ENCODE data around the gene REV3L.

The REV3L gene

DNA sequence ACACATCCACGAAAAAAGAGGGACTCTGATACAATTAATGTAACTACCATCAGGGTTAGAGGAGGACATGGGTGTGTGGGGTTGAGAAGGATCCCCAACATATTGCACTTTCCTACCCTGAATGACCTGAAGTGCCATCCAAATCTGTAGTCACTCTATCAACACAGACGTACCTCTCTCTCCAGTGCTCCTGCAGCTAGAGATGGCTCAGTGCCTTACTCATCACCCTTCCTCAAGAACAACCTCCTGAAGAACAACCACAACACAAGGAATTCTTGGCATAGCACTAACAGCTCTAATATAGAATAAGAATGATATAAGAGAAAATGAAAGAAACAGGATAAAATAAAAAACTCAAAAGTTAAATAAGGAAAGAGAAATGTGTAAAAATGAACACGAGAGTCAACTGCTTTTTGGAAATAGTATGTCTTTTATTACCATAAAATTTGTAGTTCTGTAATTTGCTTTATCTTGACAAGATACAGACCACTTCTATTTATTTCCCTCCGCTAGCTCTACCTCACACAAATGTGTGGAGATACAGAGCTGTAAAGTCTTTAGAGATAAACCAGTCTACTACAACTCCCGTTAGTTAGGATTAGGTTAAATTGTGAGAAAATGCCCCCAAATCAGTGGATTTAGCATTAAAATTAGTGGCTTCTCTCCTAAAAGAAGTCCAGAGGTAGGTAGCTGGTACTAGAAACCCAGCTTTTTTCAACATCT is 63.9 kb downstream of the REV3L start:
- WGBS: 88% methylated on average over 3 of the region's 5 CpGs
- Histone ChIP-seq H3K9ac (ENCODE audit: low read depth, low read length) (no peak overlapping the region), H3K9me3 (ENCODE audit: insufficient read depth, low read depth, low read length) (no peaks in the 10 kb centered on the region), H3K27ac (ENCODE audit: low read depth, low read length) (no peak overlapping the region), H3K4me3 (ENCODE audit: low read length) (no peak overlapping the region), H3K4me1 (ENCODE audit: insufficient read depth, low read length) (no peaks in the 10 kb centered on the region), H3K27me3 (ENCODE audit: insufficient read depth, low read length) (no peaks in the 10 kb centered on the region), H3K36me3 (ENCODE audit: insufficient read depth, low read length) (no peaks in the 10 kb centered on the region)

DNA sequence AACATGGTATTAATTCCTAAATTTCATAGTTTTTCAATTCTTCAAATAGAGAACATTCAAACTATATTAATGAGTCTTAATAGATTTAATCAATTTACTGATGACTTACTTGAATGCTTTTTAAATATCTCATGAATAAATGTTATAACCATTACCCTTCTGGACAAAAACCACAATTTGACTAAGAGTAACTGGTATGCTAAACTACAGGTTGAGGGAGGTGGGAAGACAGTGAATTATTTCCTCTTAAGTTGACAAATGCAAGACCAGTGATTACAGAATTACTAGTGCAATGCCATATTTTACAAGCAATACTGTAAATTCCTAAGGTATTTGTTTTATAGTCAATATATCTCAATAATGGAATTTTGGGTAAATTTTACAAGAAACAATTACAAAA is 65.1 kb downstream of the REV3L start:
- Histone ChIP-seq H3K27me3 (ENCODE audit: insufficient read depth, low read length) (no peaks in the 10 kb centered on the region), H3K9me3 (ENCODE audit: insufficient read depth, low read depth, low read length) (no peaks in the 10 kb centered on the region), H3K36me3 (ENCODE audit: insufficient read depth, low read length) (no peaks in the 10 kb centered on the region), H3K4me3 (ENCODE audit: low read length) (no peak overlapping the region), H3K4me1 (ENCODE audit: insufficient read depth, low read length) (no peaks in the 10 kb centered on the region), H3K27ac (ENCODE audit: low read depth, low read length) (no peak overlapping the region), H3K9ac (ENCODE audit: low read depth, low read length) (no peak overlapping the region)

DNA sequence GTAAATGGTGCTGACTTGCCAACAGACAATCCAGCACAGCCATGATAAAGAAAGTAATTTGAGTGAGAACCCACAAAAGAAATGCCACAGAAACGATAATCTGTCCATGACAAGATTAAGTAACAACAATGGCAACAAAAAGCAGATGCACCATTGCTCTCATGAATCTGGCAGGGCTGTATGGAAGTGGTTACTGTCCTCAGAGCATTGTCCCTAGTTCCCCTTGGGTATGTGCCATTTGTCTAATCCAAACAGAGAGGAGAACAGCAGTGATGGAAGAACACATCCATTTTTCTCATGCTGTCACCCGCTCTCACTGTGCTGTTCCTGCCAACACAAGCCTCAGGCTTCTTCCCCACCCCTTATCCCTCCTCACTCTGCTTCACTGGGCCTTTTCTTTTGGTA is 65.8 kb downstream of the REV3L start:
- Histone ChIP-seq H3K27me3 (ENCODE audit: insufficient read depth, low read length) (no peaks in the 10 kb centered on the region), H3K9me3 (ENCODE audit: insufficient read depth, low read depth, low read length) (no peaks in the 10 kb centered on the region), H3K36me3 (ENCODE audit: insufficient read depth, low read length) (no peaks in the 10 kb centered on the region), H3K9ac (ENCODE audit: low read depth, low read length) (no peak overlapping the region), H3K4me3 (ENCODE audit: low read length) (no peak overlapping the region), H3K4me1 (ENCODE audit: insufficient read depth, low read length) (no peaks in the 10 kb centered on the region), H3K27ac (ENCODE audit: low read depth, low read length) (no peak overlapping the region)
- 90% methylated on average over 2 of the region's 2 CpGs for WGBS

DNA sequence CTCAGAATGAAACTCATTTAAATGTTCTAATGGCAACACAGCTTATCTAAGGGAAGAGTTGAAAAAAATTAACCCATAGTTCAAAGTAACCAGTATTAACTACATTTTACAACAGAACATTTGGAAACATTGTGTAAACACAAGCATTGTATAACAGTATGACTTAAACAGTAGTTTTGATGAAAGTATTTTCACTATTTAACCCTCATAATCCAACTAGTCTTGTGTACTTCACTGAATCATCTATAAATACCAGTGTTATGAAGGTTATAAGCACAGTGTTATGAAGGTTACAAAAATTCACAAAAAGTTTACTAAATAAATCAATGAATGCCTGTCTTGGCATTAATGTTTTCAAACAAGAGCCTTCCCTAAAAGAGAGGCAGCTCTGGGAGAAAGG is 66.5 kb downstream of the REV3L start:
- H3K27me3 ChIP-seq (ENCODE audit: insufficient read depth, low read length): no peaks in the 10 kb centered on the region
- no peaks in the 10 kb centered on the region for H3K9me3 ChIP-seq (ENCODE audit: insufficient read depth, low read depth, low read length)
- no peak overlapping the region for H3K9ac ChIP-seq (ENCODE audit: low read depth, low read length)
- H3K27ac ChIP-seq (ENCODE audit: low read depth, low read length): no peak overlapping the region
- H3K36me3 ChIP-seq (ENCODE audit: insufficient read depth, low read length): no peaks in the 10 kb centered on the region
- no peak overlapping the region for H3K4me3 ChIP-seq (ENCODE audit: low read length)
- H3K4me1 ChIP-seq (ENCODE audit: insufficient read depth, low read length): no peaks in the 10 kb centered on the region

DNA sequence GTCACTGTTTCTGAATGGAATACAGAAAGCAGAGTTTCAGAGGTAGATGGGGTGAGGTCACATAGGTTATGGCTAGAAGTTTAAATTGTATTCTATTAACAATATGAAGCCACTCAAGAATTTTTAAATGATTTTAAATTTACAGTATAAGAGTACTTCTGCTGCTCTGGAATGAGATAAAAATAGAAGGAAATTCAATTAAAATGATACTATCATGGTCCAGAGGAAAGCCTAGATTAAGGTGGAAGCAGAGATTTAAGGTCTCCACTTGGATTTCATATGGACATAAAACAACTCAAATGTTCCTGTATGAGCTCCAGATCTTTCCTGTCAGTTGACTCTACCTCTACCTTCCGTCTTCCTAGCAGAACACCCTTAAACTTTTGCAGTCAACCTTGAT is 68.6 kb downstream of the REV3L start:
- no peak overlapping the region for H3K9ac ChIP-seq (ENCODE audit: low read depth, low read length)
- no peak overlapping the region for H3K27ac ChIP-seq (ENCODE audit: low read depth, low read length)
- H3K4me3 ChIP-seq (ENCODE audit: low read length): no peak overlapping the region
- no peaks in the 10 kb centered on the region for H3K9me3 ChIP-seq (ENCODE audit: insufficient read depth, low read depth, low read length)
- no peaks in the 10 kb centered on the region for H3K27me3 ChIP-seq (ENCODE audit: insufficient read depth, low read length)
- WGBS: 89% methylated on average over 1 of the region's 1 CpG
- no peaks in the 10 kb centered on the region for H3K4me1 ChIP-seq (ENCODE audit: insufficient read depth, low read length)
- H3K36me3 ChIP-seq (ENCODE audit: insufficient read depth, low read length): no peaks in the 10 kb centered on the region

DNA sequence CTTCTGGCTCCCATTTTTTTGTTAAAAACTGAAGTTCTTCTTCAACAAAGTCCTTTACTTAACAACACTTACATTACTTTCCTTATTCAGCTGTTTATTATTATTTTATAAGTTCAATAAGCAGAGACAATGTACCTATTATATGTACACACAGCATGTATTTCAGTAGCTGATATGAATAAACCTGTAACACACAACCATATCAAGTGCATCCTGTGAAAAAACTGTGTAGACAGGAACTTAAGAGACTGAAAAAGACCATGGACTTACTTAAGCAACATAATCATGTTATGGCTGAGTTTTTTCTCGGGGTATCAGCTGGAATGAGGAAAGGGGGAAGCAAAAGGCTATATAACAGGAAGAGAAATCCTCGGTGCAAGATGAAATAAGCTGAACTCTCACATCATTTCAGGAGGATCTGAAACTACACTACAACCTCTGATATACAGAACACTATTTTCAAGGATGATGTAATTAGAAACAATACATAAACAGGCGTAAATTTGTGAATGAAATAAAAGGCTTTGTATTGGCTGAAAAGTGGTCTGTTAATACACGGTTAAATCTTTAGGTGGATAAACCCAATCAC is 70.9 kb downstream of the REV3L start:
- Histone ChIP-seq H3K27ac (ENCODE audit: low read depth, low read length) (no peak overlapping the region), H3K9me3 (ENCODE audit: insufficient read depth, low read depth, low read length) (no peaks in the 10 kb centered on the region), H3K4me3 (ENCODE audit: low read length) (no peak overlapping the region), H3K9ac (ENCODE audit: low read depth, low read length) (no peak overlapping the region), H3K4me1 (ENCODE audit: insufficient read depth, low read length) (no peaks in the 10 kb centered on the region), H3K27me3 (ENCODE audit: insufficient read depth, low read length) (no peaks in the 10 kb centered on the region), H3K36me3 (ENCODE audit: insufficient read depth, low read length) (no peaks in the 10 kb centered on the region)
- 88% methylated on average over 2 of the region's 4 CpGs for WGBS

DNA sequence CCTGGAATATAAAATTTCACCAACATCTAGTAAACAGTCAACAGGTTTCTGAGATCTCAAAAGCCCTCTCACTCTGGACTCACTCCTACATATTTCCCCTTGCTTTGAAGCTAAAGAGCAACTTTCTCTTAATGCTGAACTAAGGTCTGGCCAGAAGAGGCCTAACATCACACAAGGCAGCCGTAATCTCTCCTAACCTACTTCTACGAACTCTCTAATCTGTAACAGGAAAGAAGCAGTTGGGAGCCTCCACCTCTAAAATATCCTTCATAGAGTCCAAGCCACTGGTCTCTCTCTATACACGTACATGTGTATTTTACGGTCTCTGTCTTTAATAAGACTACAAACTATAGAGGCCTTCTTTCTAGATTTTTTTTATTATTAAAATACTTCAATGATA is 72.0 kb downstream of the REV3L start:
- Histone ChIP-seq H3K9ac (ENCODE audit: low read depth, low read length) (no peak overlapping the region), H3K27ac (ENCODE audit: low read depth, low read length) (no peak overlapping the region), H3K4me1 (ENCODE audit: insufficient read depth, low read length) (no peaks in the 10 kb centered on the region), H3K4me3 (ENCODE audit: low read length) (no peak overlapping the region), H3K9me3 (ENCODE audit: insufficient read depth, low read depth, low read length) (no peaks in the 10 kb centered on the region), H3K36me3 (ENCODE audit: insufficient read depth, low read length) (no peaks in the 10 kb centered on the region), H3K27me3 (ENCODE audit: insufficient read depth, low read length) (no peaks in the 10 kb centered on the region)
- 94% methylated on average over 4 of the region's 4 CpGs for WGBS

DNA sequence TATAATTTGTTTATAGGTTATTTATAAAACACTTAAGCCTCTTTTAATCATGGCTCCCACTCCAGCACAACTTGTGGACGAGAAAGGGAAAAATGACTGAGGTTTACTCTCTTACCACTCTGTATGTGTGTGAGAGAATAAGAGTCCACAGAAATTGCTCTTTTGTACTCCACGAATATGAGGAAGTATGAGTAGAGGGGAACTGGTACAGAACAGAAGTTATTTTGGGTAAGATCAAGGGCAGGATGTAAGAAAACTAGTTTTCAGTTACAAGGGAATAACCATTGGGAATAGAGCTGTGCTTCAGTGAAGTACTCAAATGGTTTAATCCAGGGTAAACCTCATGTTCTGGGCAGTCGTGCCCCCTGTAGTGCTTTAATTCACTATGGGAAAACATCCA is 72.6 kb downstream of the REV3L start:
- H3K27ac ChIP-seq (ENCODE audit: low read depth, low read length): no peak overlapping the region
- no peaks in the 10 kb centered on the region for H3K9me3 ChIP-seq (ENCODE audit: insufficient read depth, low read depth, low read length)
- no peaks in the 10 kb centered on the region for H3K4me1 ChIP-seq (ENCODE audit: insufficient read depth, low read length)
- no peak overlapping the region for H3K9ac ChIP-seq (ENCODE audit: low read depth, low read length)
- H3K4me3 ChIP-seq (ENCODE audit: low read length): no peak overlapping the region
- 91% methylated on average over 2 of the region's 3 CpGs for WGBS
- no peaks in the 10 kb centered on the region for H3K27me3 ChIP-seq (ENCODE audit: insufficient read depth, low read length)
- H3K36me3 ChIP-seq (ENCODE audit: insufficient read depth, low read length): no peaks in the 10 kb centered on the region

DNA sequence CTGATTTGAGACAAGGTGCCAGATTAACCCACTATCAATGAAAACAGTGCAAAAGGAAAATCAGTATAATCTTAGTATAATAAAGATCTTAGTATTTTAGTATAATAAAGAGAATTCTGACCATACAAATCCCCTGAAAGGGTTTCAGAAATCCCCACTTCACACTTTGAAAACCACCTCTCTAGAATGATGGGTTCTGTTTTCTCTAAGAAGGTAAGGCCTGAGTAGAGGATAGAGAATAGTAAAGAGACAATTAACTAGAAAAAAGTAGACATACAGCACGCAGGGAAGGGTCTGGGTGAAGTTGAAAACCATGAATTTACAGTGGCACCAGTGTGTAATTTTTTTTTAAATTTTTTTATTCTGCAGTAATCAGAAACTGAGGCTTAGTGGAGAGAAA is 73.6 kb downstream of the REV3L start:
- 92% methylated on average over 1 of the region's 1 CpG for WGBS
- no peak overlapping the region for H3K9ac ChIP-seq (ENCODE audit: low read depth, low read length)
- no peaks in the 10 kb centered on the region for H3K4me1 ChIP-seq (ENCODE audit: insufficient read depth, low read length)
- no peaks in the 10 kb centered on the region for H3K27me3 ChIP-seq (ENCODE audit: insufficient read depth, low read length)
- no peak overlapping the region for H3K27ac ChIP-seq (ENCODE audit: low read depth, low read length)
- no peaks in the 10 kb centered on the region for H3K9me3 ChIP-seq (ENCODE audit: insufficient read depth, low read depth, low read length)
- H3K36me3 ChIP-seq (ENCODE audit: insufficient read depth, low read length): peaks cover 3% of the 10 kb centered on the region; the same call in 1 of the 2 replicates
- no peak overlapping the region for H3K4me3 ChIP-seq (ENCODE audit: low read length)

DNA sequence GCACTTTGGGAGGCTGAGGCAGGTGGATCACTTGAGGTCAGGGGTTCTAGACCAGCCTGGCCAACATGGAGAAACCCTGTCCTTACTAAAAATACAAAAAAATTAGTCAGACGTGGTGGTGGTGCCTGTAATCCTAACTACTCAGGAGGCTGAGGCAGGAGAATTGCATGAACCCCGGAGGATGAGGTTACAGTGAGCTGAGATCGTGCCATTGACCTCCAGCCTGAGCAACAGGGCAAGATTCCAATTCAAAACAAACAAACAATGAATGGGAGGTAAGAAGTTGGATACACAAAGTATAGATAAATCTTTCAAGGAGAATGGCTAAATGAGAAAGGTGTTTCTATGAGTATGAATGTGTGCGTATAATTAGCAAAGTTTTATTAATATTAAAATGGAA is 75.3 kb downstream of the REV3L start:
- Histone ChIP-seq H3K27ac (ENCODE audit: low read depth, low read length) (no peak overlapping the region), H3K27me3 (ENCODE audit: insufficient read depth, low read length) (no peaks in the 10 kb centered on the region), H3K4me3 (ENCODE audit: low read length) (no peak overlapping the region), H3K4me1 (ENCODE audit: insufficient read depth, low read length) (no peaks in the 10 kb centered on the region), H3K36me3 (ENCODE audit: insufficient read depth, low read length) (peaks cover 7% of the 10 kb centered on the region; the same call in 1 of the 2 replicates), H3K9me3 (ENCODE audit: insufficient read depth, low read depth, low read length) (no peaks in the 10 kb centered on the region), H3K9ac (ENCODE audit: low read depth, low read length) (no peak overlapping the region)
- 96% methylated on average over 4 of the region's 4 CpGs for WGBS

DNA sequence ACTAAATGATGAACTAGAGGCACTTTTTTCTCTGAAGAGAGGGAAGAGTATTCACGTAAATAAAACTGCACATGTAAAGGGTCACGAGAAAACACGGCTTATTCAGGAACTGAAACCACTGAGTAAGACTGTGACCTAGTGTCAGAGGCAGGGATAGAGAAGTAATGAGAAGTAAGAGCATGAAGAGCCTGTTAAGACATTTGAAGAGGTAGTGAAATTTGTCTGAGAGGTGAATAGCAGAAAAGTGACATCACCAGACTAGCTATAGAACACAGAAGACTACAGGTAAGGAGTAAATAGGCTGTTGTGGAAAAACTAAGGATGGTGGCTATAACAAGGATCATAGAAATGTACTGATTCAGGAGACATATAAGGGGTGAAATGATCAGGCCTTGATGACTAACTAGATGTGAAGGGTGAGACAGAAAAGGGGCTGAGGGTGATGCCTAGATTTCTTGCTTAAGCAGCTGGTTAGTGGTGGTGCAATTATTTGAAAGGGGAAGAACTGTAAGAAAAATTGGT is 76.8 kb downstream of the REV3L start:
- 97% methylated on average over 3 of the region's 3 CpGs for WGBS
- H3K27ac ChIP-seq (ENCODE audit: low read depth, low read length): no peak overlapping the region
- no peaks in the 10 kb centered on the region for H3K9me3 ChIP-seq (ENCODE audit: insufficient read depth, low read depth, low read length)
- H3K27me3 ChIP-seq (ENCODE audit: insufficient read depth, low read length): no peaks in the 10 kb centered on the region
- H3K9ac ChIP-seq (ENCODE audit: low read depth, low read length): no peak overlapping the region
- no peak overlapping the region for H3K4me3 ChIP-seq (ENCODE audit: low read length)
- no peaks in the 10 kb centered on the region for H3K4me1 ChIP-seq (ENCODE audit: insufficient read depth, low read length)
- H3K36me3 ChIP-seq (ENCODE audit: insufficient read depth, low read length): peaks cover 7% of the 10 kb centered on the region; the same call in 1 of the 2 replicates
